H1 (cell line): Measurements from ENCODE around the gene GTF2E1. TPM values are rescaled to one million over a fixed set of nuclear protein-coding genes. Genes with fewer than 3 reads are reported as not detected.
A peak's percentile ranks its signal among the peaks of the same experiment; 100 is the strongest.

ENCODE experiments used
- CTCF ChIA-PET: fragments of 300-600 bp; sonication (Branson Sonifier 250); formaldehyde crosslinking; loops from one replicate; lab custom pipeline; 2021; ENCODE audit not compliant: partially characterized antibody; lab: Charles Lee
- POLR2A ChIA-PET: fragments of 300-600 bp; sonication (Branson Sonifier 250); formaldehyde crosslinking; loops from one replicate; lab custom pipeline; 2021; ENCODE audit warnings: inconsistent platforms; ENCODE audit not compliant: partially characterized antibody; lab: Charles Lee
- DNase-seq, 2 experiments: peaks; one replicate each; pipeline versions ENCODE4 v3.0.0 to v3.0.0-alpha.2; 2010 to 2022; ENCODE audit warnings: low spot score in 2 of 2, low read depth in 1 of 2, mixed read lengths in 1 of 2
- FAIRE-seq: peaks from 2 replicates; lab custom pipeline; 2011; peaks lifted over from hg19 to GRCh38; lab: Jason Lieb, UNC
- H2AFZ ChIP-seq: 2 replicates; pipeline ENCODE4 v1.8.1; 2012; ENCODE audit warnings: low read length, inconsistent platforms
- H2AK5ac ChIP-seq: 2 replicates; pipeline ENCODE4 v1.6.1; 2013; ENCODE audit warnings: low read depth, low read length
- H2BK120ac ChIP-seq: replicated peaks from 2 replicates; pipeline ENCODE3; 2013; ENCODE audit warnings: low read depth, low read length, inconsistent platforms
- H2BK12ac ChIP-seq: 2 replicates; pipeline ENCODE4 v1.6.1; 2013; ENCODE audit warnings: low read depth, low read length
- H2BK15ac ChIP-seq: 2 replicates; pipeline ENCODE4 v1.6.1; 2013; ENCODE audit warnings: low read length
- H2BK20ac ChIP-seq: 2 replicates; pipeline ENCODE4 v1.6.1; 2013; ENCODE audit warnings: low read length
- H2BK5ac ChIP-seq: 2 replicates; pipeline ENCODE4 v1.6.1; 2013; ENCODE audit warnings: low read depth, low read length
- H3K14ac ChIP-seq: 2 replicates; pipeline ENCODE4 v1.6.1; 2013; ENCODE audit warnings: inconsistent platforms; ENCODE audit not compliant: insufficient read length
- H3K18ac ChIP-seq: 2 replicates; pipeline ENCODE4 v1.6.1; 2013; ENCODE audit warnings: low read length; ENCODE audit errors: extremely low read depth
- H3K23ac ChIP-seq: 2 replicates; pipeline ENCODE4 v1.6.1; 2013; ENCODE audit warnings: inconsistent platforms; ENCODE audit not compliant: insufficient read length
- H3K23me2 ChIP-seq: 2 replicates; pipeline ENCODE4 v1.6.1; 2013; ENCODE audit warnings: low read depth, low read length
- H3K27ac ChIP-seq: 2 replicates; pipeline ENCODE4 v1.6.1; 2011; ENCODE audit warnings: low read depth, low read length, inconsistent platforms
- H3K27me3 ChIP-seq, 4 experiments: replicated peaks in 1 of 4; 1 replicate in 1 of 4; 2 replicates in 3 of 4; pipeline versions ENCODE4 v1.6.1 to v1.8.1; 2011 to 2013; ENCODE audit warnings: low read length in 3 of 4, mild to moderate bottlenecking in 3 of 4, inconsistent platforms in 2 of 4, mixed read lengths in 2 of 4, moderate library complexity in 1 of 4; ENCODE audit not compliant: control insufficient read depth in 3 of 4, insufficient read depth in 3 of 4; ENCODE audit errors: extremely low read depth in 1 of 4
- H3K36me3 ChIP-seq, 4 experiments: 2 replicates each; pipeline versions ENCODE4 v1.6.1 to v1.8.1; 2011 to 2013; ENCODE audit warnings: mild to moderate bottlenecking in 4 of 4, low read length in 3 of 4, moderate library complexity in 2 of 4, control low read depth in 1 of 4, inconsistent platforms in 1 of 4; ENCODE audit not compliant: insufficient read depth in 4 of 4, control insufficient read depth in 2 of 4
- H3K4ac ChIP-seq: replicated peaks from 2 replicates; pipeline ENCODE3; 2013; ENCODE audit warnings: low read length, low read depth, mixed read lengths, inconsistent platforms; ENCODE audit not compliant: insufficient read length
- H3K4me1 ChIP-seq, 4 experiments: replicated peaks in 1 of 4; 1 replicate in 1 of 4; 2 replicates in 3 of 4; pipeline versions ENCODE4 v1.6.1 to v1.8.1; 2011 to 2013; ENCODE audit warnings: low read length in 3 of 4, inconsistent platforms in 2 of 4, mixed read lengths in 1 of 4; ENCODE audit not compliant: insufficient read depth in 4 of 4, control insufficient read depth in 3 of 4
- H3K4me2 ChIP-seq, 2 experiments: 2 replicates each; pipeline versions ENCODE4 v1.6.1 to v1.8.1; 2011 to 2013; ENCODE audit warnings: low read depth in 2 of 2, low read length in 2 of 2, control low read depth in 1 of 2, inconsistent platforms in 1 of 2, mild to moderate bottlenecking in 1 of 2; ENCODE audit not compliant: insufficient read depth in 1 of 2
- H3K4me3 ChIP-seq, 4 experiments: fragments of 200-600, 300-600 bp in 1 of 4; sonication (generic), shearing (Covaris generic), sonication (Bioruptor Twin) in 1 of 4; 2 replicates each; pipeline versions ENCODE4 v1.5.1 to v1.8.1; 2011 to 2016; ENCODE audit warnings: low read length in 4 of 4, low read depth in 3 of 4, control low read depth in 2 of 4, inconsistent platforms in 2 of 4, mild to moderate bottlenecking in 2 of 4, mixed read lengths in 1 of 4, moderate library complexity in 1 of 4; ENCODE audit not compliant: insufficient read depth in 2 of 4; ENCODE audit errors: extremely low read depth in 1 of 4
- H3K56ac ChIP-seq: replicated peaks from 2 replicates; pipeline ENCODE3; 2013; ENCODE audit warnings: low read depth, mild to moderate bottlenecking, mixed read lengths, low read length, inconsistent platforms; ENCODE audit not compliant: insufficient read length
- H3K79me1 ChIP-seq: 2 replicates; pipeline ENCODE4 v1.6.1; 2013; ENCODE audit warnings: low read depth, low read length, control low read depth
- H3K79me2 ChIP-seq, 2 experiments: 2 replicates each; pipeline versions ENCODE4 v1.6.1 to v1.8.1; 2012 to 2013; ENCODE audit warnings: low read length in 2 of 2, mild to moderate bottlenecking in 2 of 2, inconsistent platforms in 1 of 2; ENCODE audit not compliant: insufficient read depth in 2 of 2, control insufficient read depth in 1 of 2
- H3K9ac ChIP-seq, 4 experiments: replicated peaks in 1 of 4; 1 replicate in 1 of 4; 2 replicates in 3 of 4; pipeline versions ENCODE4 v1.6.1 to v1.8.1; 2011 to 2013; ENCODE audit warnings: low read depth in 3 of 4, low read length in 3 of 4, control low read depth in 2 of 4, mild to moderate bottlenecking in 2 of 4, moderate library complexity in 2 of 4, inconsistent platforms in 1 of 4; ENCODE audit errors: extremely low read depth in 1 of 4
- H3K9me3 ChIP-seq, 2 experiments: 2 replicates each; pipeline versions ENCODE4 v1.6.1 to v1.8.1; 2012 to 2013; ENCODE audit warnings: mild to moderate bottlenecking in 2 of 2, moderate library complexity in 2 of 2, control low read depth in 1 of 2, inconsistent platforms in 1 of 2, low read depth in 1 of 2, low read length in 1 of 2, mixed read lengths in 1 of 2; ENCODE audit not compliant: insufficient read depth in 2 of 2
- H4K20me1 ChIP-seq, 2 experiments: replicated peaks in 1 of 2; 2 replicates each; pipeline versions ENCODE3 to v1.8.1; 2011 to 2013; ENCODE audit warnings: inconsistent platforms in 2 of 2, low read length in 2 of 2, mild to moderate bottlenecking in 1 of 2; ENCODE audit not compliant: insufficient read depth in 2 of 2, control insufficient read depth in 1 of 2
- H4K5ac ChIP-seq: 2 replicates; pipeline ENCODE4 v1.6.1; 2013; ENCODE audit warnings: low read length, low read depth, mixed read lengths, inconsistent platforms; ENCODE audit not compliant: insufficient read length
- H4K8ac ChIP-seq: 2 replicates; pipeline ENCODE4 v1.8.0; 2013; ENCODE audit warnings: mild to moderate bottlenecking, moderate library complexity, low read length, inconsistent platforms; ENCODE audit not compliant: insufficient read depth; ENCODE audit errors: extremely low read depth
- H4K91ac ChIP-seq: replicated peaks from 2 replicates; pipeline ENCODE3; 2013; ENCODE audit warnings: low read length, mixed read lengths, inconsistent platforms; ENCODE audit not compliant: insufficient read length
- CREB1 ChIP-seq: IDR thresholded peaks from 2 replicates; pipeline ENCODE4 v1.6.1; 2012; ENCODE audit warnings: inconsistent platforms
- GABPA ChIP-seq: IDR thresholded peaks from 2 replicates; pipeline ENCODE4 v1.6.1; 2011; ENCODE audit warnings: mild to moderate bottlenecking, low read length, moderate library complexity, borderline replicate concordance; ENCODE audit not compliant: insufficient read depth
- POLR2A ChIP-seq, 2 experiments: IDR thresholded peaks; 1 replicate in 1 of 2; 2 replicates in 1 of 2; pipeline ENCODE4 v1.6.1; 2011; ENCODE audit warnings: low read depth in 2 of 2, low read length in 2 of 2, mild to moderate bottlenecking in 2 of 2; ENCODE audit errors: control extremely low read depth in 1 of 2
- RFX5 ChIP-seq: IDR thresholded peaks from 2 replicates; pipeline ENCODE4 v1.6.1; 2011; ENCODE audit warnings: low read depth, low read length, improper control_type of control experiment, borderline replicate concordance
- SIN3A ChIP-seq, 2 experiments: IDR thresholded peaks in 1 of 2; conservative IDR thresholded peaks in 1 of 2; 2 replicates each; pipeline ENCODE4 v1.6.1; 2011 to 2012; ENCODE audit warnings: low read length in 2 of 2, improper control_type of control experiment in 1 of 2, low read depth in 1 of 2, mild to moderate bottlenecking in 1 of 2
- WGBS, 2 experiments: shearing (Covaris generic) in 1 of 2; methylation state at CpG; one replicate each; pipeline versions ENCODE4 v1.1.6 to v1.1.7; 2013 to 2015; ENCODE audit warnings: low lambda C conversion rate in 2 of 2, mixed read lengths in 2 of 2, inconsistent platforms in 1 of 2, low coverage in 1 of 2, missing lambda C conversion rate in 1 of 2; ENCODE audit not compliant: insufficient replicate concordance in 2 of 2, insufficient coverage in 1 of 2, insufficient read length in 1 of 2; ENCODE audit errors: extremely low coverage in 1 of 2, missing lambda C conversion rate in 1 of 2; 5-methylcytosine and 5-hydroxymethylcytosine counted together
- polyA plus RNA-seq, 7 experiments: library from polyadenylated mRNA; depleted of rRNA in 3 of 7; stranded (reverse) in 5 of 7; unstranded in 2 of 7; fragments of >200 nt in 5 of 7; fragments of 200-250 nt in 2 of 7; gene quantifications; 1 replicate in 5 of 7; 2 replicates in 1 of 7; 4 replicates in 1 of 7; pipeline versions ENCODE4 v1.2.1 to v1.2.3, GENCODE V29; 2011 to 2013; ENCODE audit warnings: missing spikeins in 2 of 7, mixed read lengths in 2 of 7
- total RNA-seq: library from RNA; stranded (reverse); fragmentation: NEBNext Ultra II Directional; extraction: Animal tissue kit (Norgen Biotek cat#: 25700); gene quantifications from 2 replicates; pipeline ENCODE4 v1.2.1, GENCODE V29; 2021
- TF ChIP-seq, protein P1 (sequence below): IDR thresholded peaks from 2 replicates; pipeline ENCODE4 v1.6.1; 2012; ENCODE audit warnings: inconsistent platforms

GTF2E1 gene
- total and polyA plus RNA-seq, 2 of the 8 experiments (the other 6 are each of a cell fraction or from before 2014, with no cell fraction given), result 37.4 to 73.3 TPM

DNA sequence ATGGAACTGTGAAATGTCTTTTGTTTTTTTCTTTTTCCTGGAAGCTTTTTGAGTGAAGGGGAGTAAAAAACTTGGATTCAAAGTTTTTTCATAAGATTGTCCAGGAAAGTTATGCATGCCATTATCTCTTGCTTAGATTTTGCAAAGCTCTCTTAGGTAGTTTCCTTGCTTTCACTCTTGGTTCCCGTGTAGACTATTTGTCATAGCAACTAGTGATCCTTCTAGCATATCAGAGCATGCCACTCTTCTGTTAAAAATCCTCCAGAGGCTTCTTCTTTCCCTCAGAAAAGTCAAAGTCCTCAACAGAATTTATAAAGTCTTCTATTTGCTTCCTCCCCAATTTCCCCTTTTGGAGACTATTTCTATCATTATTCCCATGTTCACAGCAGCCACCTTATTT lies 21.1 kb downstream of the GTF2E1 start:
- Histone ChIP-seq H4K91ac (no peak overlapping the region), H4K20me1 (peaks cover 1 to 6% of the 10 kb centered on the region in 2 experiments), H3K23me2 (no peaks in the 10 kb centered on the region), H4K5ac (no peak overlapping the region), H3K4me2 (no peak overlapping the region), H3K79me2 (peaks cover 0 to 84% of the 10 kb centered on the region in 2 experiments; a peak in 2 of 4 replicates), H3K36me3 (no peaks in the 10 kb centered on the region; a peak in 1 of 8 replicates), H3K27ac (no peak overlapping the region), H2BK120ac (no peak overlapping the region), H3K18ac (no peak overlapping the region), H4K8ac (no peak overlapping the region), H2BK20ac (no peak overlapping the region)
- CTCF ChIA-PET, result interaction anchor here (3.3 kb wide), 1 partner anchor 31 kb away, joined by 17 read pairs; no protein-coding TSS in a partner anchor
- TF ChIP-seq SIN3A (conservative IDR thresholded peaks at IDR 0.05 in 1 of 2, IDR thresholded peaks at IDR 0.05 in 1 of 2; ENCODE audit: low read depth in 1 of 2, low read length in 2 of 2) (no peak), CREB1 (no peak), POLR2A (IDR thresholded peaks at IDR 0.05; ENCODE audit: control extremely low read depth in 1 of 2, low read depth in 2 of 2, low read length in 2 of 2) (no peak), RFX5 (peak; percentile 42; the same call in 1 of the 2 replicates), GABPA (no peak)
- TF ChIP-seq, protein P1, sequence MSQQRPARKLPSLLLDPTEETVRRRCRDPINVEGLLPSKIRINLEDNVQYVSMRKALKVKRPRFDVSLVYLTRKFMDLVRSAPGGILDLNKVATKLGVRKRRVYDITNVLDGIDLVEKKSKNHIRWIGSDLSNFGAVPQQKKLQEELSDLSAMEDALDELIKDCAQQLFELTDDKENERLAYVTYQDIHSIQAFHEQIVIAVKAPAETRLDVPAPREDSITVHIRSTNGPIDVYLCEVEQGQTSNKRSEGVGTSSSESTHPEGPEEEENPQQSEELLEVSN, result no peak
- TF ChIP-seq, all 59 proteins: peak for 1
- 50% methylated on average over 1 of the region's 1 CpG; no CpG with 5 or more reads in 1 of the 2 experiments for WGBS, 2 experiments
- Histone ChIP-seq H2BK15ac (no peak overlapping the region), H2BK5ac (no peak overlapping the region), H2AFZ (no peak overlapping the region), H3K27me3 (no peaks in the 10 kb centered on the region), H3K23ac (no peak overlapping the region), H3K9ac (no peak overlapping the region), H3K56ac (no peak overlapping the region), H3K9me3 (no peaks in the 10 kb centered on the region), H3K79me1 (no peaks in the 10 kb centered on the region), H3K4ac (no peak overlapping the region), H2AK5ac (no peak overlapping the region), H3K4me3 (no peak overlapping the region), H3K4me1 (peaks cover 0 to 4% (median 2%) of the 10 kb centered on the region in 4 experiments; a peak in 3 of 7 replicates), H3K14ac (no peak overlapping the region), H2BK12ac (no peak overlapping the region)
- POLR2A ChIA-PET, result interaction anchor here (1.2 kb wide), 1 partner anchor 168 kb away, joined by 3 read pairs; the partner anchor contains the start of gene NDUFB4
- FAIRE-seq (no peak), DNase-seq (no peak)
